ENCODE results near the gene BTBD16.

- no peak for TF ChIP-seq CTCF (IDR thresholded peaks at IDR 0.05)
- no peak for TF ChIP-seq POLR2A (IDR thresholded peaks at IDR 0.05)
- no peak for TF ChIP-seq POLR2AphosphoS5 (IDR thresholded peaks at IDR 0.05)
Measured at GRCh38 chr10:122321960-122322359, 50.9 kb downstream of the BTBD16 start.

Measured in prostate gland (tissue), 2 donors.